NCI-H2107 treated with DMSO at 0.1 percent for 48 hours (cell line): ENCODE results near the gene TMCO2.
"Not testable (repeated sequence)": the region's sequence is repeated elsewhere in the genome, so short reads cannot be mapped to it uniquely, and the experiment has no call there.

Experiments used
- DNase-seq: peaks from one replicate; lab custom pipeline; 2025; ENCODE audit not compliant: unreplicated experiment; lab: John Stamatoyannopoulos, UW

TMCO2 gene

DNA sequence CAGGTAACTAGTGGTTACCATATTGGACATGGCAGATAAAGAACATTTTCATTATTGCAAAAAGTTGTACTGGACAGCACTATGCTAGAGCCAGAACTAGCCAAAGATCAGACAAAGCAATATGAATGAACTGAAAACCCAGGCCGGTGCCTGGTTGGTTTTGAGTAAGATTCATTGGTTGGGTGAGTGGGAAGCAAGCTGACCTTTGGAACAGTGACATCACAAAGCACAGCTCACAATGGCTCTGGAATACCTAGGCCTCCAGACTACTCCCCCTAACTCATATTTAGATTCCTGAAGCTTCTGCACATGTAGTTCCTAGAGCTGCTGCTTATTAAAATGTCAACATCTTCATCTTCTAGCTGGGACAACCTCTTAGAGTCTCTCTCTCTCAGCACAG is at the start of gene TMCO2:
TMCO2 (plus strand) TSS at position 283 of the 400 bp plus-strand sequence; CDS start at position 340, 57 bp downstream.
- no peak for DNase-seq

DNA sequence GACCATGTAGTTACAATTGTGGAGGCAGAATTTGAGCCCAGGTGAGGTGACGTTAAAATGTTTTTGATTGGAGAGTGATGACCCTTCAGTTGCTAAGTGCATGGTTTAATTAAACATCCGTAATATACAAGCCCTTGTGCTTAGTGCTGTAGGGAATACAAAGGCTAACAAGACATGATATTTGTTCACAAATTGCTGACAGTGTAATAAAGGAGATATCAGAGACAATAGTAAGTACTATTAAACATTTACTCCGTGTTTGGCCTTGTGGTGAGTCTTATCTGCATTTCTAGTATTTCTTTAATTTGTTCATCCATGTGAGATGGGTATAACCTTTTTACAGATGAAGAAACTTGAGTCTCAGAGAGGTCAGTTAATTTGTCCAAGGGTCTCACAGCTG is 48.6 kb upstream of the TMCO2 start:
- no peak for DNase-seq

GRCh38 chr1:40204856-40205255 is 42.9 kb upstream of the TMCO2 start:
- no peak for DNase-seq

DNA sequence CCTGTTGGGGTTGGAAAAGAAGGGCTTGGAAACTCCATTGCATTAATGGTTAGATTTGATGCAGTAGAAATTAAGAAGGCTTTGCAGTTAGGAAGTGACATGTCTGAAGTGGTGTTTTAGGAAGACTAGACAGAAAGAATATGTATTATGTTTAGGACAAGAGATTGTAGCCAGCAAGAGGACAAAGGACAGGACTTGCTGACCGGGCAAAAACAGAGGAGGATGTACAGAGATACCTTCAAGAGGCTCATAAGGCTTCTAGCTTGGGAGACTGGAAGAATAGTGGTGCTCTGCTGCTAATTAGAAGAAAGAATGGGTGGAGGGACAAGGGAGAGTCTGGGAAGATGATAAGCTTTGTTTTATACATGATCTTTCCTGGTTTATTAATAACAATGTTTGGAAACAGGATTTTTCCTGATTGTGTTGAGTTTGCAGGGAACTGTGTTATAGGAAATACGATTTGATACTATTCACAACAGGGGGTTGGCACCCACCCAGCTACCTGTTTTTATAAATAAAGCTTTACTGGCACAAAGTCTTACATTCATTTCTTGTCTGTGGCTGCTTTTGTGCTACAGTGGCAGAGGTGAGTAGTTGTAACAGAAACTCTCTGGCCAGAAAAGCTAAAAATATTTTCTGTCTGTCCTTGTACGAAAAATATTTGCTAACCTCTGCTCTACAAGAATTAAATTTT is 37.1 kb upstream of the TMCO2 start:
- DNase-seq: no peak

DNA sequence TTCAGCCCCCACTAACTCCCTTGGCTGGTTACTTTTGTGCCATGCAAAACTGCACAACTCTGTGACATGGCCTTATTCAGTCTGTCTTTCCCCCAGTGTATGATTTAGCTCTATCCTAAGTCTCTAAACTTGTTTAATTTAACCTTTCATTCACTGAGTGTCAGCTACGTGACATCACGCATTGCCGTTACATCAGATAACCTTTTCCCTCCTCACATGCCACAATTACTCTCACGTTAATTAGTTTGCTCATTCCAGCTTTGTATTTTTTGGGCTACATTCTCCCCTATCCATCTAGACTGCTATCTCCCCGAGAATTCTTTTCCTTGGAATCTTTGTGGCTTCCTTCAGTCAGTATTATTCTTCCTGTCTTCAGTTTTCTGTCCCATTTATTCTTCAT is 29.4 kb upstream of the TMCO2 start:
- no peak for DNase-seq

DNA sequence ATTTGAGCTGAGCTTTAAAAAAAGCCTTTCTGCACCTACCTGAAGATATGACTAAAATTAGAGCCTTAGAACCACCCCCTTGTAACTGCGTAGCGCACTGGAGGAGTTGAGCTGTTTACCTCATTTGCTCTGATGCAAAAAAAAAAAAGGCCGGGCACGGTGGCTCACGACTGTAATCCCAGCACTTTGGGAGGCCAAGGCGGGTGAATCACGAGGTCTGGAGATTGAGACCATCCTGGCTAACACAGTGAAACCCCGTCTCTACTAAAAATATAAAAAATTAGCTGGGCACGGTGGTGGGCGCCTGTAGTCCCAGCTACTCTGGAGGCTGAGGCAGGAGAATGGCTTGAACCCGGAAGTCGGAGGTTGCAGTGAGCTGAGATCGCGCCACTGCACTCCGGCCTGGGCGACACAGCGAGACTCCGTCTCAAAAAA is 26.2 kb upstream of the TMCO2 start:
- not testable (repeated sequence) for DNase-seq

- no peak for DNase-seq
Measured at GRCh38 chr1:40221977-40222772, 25.6 kb upstream of the TMCO2 start.

GRCh38 chr1:40224040-40224439 is 23.7 kb upstream of the TMCO2 start:
- no peak for DNase-seq

DNA sequence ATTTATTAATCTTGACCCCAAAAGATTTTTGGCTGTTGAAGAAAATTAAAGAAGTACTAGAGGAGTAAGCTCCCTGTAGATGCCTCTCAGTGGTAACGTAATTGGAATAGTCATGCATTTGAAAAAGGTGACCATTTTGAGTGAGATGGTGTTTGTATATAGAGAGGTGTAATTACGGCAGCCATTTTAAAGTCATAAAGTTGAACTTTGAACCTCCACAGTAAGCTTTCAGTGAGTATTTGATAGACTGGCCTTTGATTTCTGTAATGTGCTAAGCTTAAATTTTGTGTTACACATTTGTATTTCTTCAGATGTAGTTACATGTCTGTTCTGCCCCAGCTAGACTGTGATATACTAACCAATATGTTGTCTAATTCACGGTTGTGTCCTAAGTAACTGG is 21.5 kb upstream of the TMCO2 start:
- DNase-seq: no peak

DNA sequence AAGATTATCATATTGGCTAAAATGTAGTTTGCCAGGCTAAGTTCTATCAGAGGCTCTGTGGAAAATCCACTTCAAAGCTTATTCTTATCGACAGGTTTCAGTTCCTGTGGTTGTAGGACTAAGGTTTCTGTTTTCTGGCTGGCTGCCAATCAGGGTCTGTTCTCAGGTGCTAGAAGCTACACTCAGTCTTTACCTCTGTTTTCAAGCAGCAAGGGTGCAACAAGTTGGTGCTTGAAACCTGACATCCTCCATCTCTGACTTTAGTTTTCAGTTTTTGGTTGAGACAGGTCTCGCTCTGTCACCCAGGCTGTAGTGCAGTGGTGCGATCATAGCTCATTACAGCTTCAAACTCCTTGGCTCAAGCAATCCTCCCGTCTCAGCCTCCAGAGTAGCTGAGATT is 15.3 kb upstream of the TMCO2 start:
- DNase-seq: no peak

DNA sequence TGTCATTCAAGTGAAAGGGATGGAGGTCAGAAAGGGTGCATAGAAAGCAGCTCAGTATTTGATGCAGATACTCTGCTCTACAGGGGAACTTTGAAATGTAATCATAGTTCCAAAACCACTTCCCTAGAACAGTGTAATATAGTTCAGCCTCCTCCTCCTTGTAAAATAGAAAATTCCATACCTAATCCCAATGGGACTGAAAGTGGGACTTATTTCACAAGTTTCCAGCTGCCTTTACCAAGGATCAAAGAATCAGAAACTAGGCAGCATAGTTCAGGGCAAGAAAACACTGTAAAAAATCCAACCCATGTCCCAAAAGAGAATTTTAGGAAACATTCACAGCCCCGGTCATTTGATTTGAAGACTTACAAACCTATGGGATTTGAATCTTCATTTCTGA is 8.1 kb upstream of the TMCO2 start:
- DNase-seq: no peak

- DNase-seq: no peak
Measured at GRCh38 chr1:40240390-40240789, 7.3 kb upstream of the TMCO2 start.

GRCh38 chr1:40241362-40241761 is 6.4 kb upstream of the TMCO2 start:
- DNase-seq: no peak

GRCh38 chr1:40243351-40243750 is 4.4 kb upstream of the TMCO2 start:
- DNase-seq: no peak

DNA sequence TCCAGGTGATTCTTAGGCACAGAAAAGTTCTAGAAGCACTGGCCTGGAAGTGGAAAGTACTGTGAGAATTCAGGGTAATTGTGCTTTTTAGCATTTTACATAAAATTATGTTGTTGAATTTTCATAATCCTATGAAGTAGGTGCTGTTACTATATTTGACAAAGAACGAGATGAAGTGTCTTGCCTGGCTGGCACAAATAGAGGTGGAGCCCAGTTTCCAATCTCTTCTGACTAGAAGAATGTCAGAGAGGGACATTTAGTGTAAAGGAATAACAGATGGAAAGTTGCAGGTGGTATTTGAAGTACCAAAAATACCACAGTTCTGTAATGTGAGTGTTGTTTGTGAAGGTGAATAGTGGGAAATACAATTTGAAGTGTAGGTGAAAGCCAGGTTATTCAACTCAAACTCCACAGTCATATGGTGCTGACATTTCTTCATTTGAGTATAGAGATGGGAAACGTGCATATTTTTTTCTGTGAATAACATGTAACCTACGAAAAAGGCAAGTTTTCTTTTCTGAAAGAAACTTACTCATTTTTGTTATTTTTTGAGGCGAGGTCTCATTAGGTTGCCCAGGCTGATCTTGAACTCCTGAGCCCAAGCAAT is 3.5 kb upstream of the TMCO2 start:
- no peak for DNase-seq

- no peak for DNase-seq
Measured at GRCh38 chr1:40245686-40246085, 2.1 kb upstream of the TMCO2 start.

- no peak for DNase-seq
Measured at GRCh38 chr1:40248412-40248811, 675 bp downstream of the TMCO2 start.

DNA sequence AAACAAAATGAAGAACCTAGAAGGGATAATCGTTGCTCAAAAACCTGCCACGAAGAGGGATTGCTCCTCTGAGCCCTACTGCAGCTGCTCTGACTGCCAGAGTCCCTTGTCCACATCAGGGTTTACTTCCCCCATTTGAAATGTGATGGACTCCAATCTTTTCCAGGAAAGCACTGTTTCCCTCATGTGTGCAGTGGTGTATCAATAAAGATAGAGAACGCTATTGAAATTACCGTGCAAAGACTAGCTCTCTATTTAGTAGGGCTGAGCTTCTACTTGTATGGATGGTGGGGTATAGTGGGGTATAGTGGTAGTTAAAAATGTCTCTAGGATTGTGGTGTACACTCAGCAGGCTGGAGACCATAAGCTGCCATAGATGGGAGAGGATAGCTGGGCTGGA is 3.7 kb downstream of the TMCO2 start:
- DNase-seq: no peak

- no peak for DNase-seq
Measured at GRCh38 chr1:40252601-40253000, 4.9 kb downstream of the TMCO2 start.

GRCh38 chr1:40255231-40255630 is 7.5 kb downstream of the TMCO2 start:
- DNase-seq: no peak

GRCh38 chr1:40256401-40257084 is 8.8 kb downstream of the TMCO2 start:
- DNase-seq: no peak

DNA sequence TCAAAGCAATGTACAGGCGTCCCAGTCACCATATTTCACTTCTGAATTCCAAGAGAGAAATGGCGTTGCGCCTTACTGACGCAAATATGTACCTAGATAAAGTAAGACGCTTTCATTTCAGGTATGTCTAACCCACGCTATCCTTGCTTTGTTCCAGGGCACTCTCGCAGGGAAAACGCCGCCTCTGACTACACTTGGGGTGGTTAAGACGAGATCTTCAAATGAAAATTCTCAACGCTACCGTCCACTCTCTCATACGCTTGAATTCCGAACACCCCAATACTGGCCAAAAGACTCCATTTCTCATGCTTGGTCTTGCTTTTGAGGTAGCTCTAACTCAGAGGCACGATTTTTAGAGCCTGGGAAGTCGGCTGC is 9.6 kb downstream of the TMCO2 start:
- DNase-seq: peak; percentile 65
